ENCODE data around the gene RFX4. TPM values are rescaled to one million over a fixed set of nuclear protein-coding genes. Genes with fewer than 3 reads are reported as not detected.

Gene RFX4
- total and polyA plus RNA-seq, 2 of the 8 experiments (the other 6 are each of a cell fraction or from before 2014, with no cell fraction given), result 0.06 TPM; not detected in 1

DNA sequence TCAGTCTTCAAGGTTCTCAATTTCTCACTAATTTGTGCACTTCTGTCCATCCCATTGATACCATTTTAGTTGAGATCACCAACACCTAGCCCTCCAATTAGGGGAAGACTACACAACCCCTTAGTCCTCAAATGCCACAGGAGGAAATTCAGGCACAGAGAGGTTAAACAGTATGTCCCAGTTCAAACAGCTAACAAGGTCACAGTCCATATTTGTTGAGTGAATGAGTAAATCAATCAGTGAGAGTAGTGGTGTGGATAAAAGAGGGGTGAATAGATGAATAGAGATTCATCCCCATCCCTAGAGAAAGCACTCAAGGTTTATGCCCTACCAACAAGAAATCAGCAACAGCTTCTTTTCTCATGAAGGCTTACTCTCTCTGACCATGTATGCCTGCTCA, 97.5 kb downstream of the RFX4 start (continued):
- TF ChIP-seq JUN (IDR thresholded peaks at IDR 0.05; ENCODE audit: low read depth, low read length) (no peak), TCF12 (IDR thresholded peaks at IDR 0.05; ENCODE audit: low read depth, low read length) (no peak), KDM1A (IDR thresholded peaks at IDR 0.05; ENCODE audit: borderline replicate concordance, low read length) (no peak), SRF (IDR thresholded peaks at IDR 0.05; ENCODE audit: low read depth, low read length) (no peak), SIRT6 (IDR thresholded peaks at IDR 0.05; ENCODE audit: low read length) (no peak), ATF3 (IDR thresholded peaks at IDR 0.05; ENCODE audit: insufficient read depth, low read depth, low read length) (no peak), SP2 (IDR thresholded peaks at IDR 0.05; ENCODE audit: low read length) (no peak), JUND (IDR thresholded peaks at IDR 0.05; ENCODE audit: low read length) (no peak), YY1 (IDR thresholded peaks at IDR 0.05; ENCODE audit: low read depth, low read length) (no peak), RBBP5 (IDR thresholded peaks at IDR 0.05; ENCODE audit: borderline replicate concordance, low read depth, low read length) (no peak)
